Stimulated activated CD4-positive, alpha-beta T cell treated with anti-CD3 and anti-CD28 coated beads, TNF-alpha, amount 100 ng/mL, for 1 hour (primary cell): ENCODE data around the gene COL8A1.

Source experiments
- DNase-seq, 3 donors: peaks; one replicate each; pipeline ENCODE4 v3.0.0-alpha.2; 2020; ENCODE audit warnings: low read depth in 3 of 3, low spot score in 1 of 3

COL8A1 gene

GRCh38 chr3:99753268-99753975, 115.0 kb downstream of the COL8A1 start:
- no peak for DNase-seq

- DNase-seq = no peak
These were observed 117.4 kb downstream of the COL8A1 start for GRCh38 chr3:99755831-99756230.

- no peak for DNase-seq
These were observed 119.6 kb downstream of the COL8A1 start for GRCh38 chr3:99757966-99758365.

GRCh38 chr3:99758502-99759177, 120.2 kb downstream of the COL8A1 start:
- no peak for DNase-seq

GRCh38 chr3:99760031-99760430, 121.6 kb downstream of the COL8A1 start:
- no peak for DNase-seq

- no peak for DNase-seq
These were observed 122.2 kb downstream of the COL8A1 start for GRCh38 chr3:99760629-99761028.

- no peak for DNase-seq
These were observed 123.2 kb downstream of the COL8A1 start for GRCh38 chr3:99761415-99762165.

GRCh38 chr3:99762901-99763300, 124.5 kb downstream of the COL8A1 start:
- DNase-seq = no peak

GRCh38 chr3:99764377-99764776, 126.0 kb downstream of the COL8A1 start:
- no peak for DNase-seq

- no peak for DNase-seq
These were observed 126.9 kb downstream of the COL8A1 start for GRCh38 chr3:99765042-99765942.

GRCh38 chr3:99767291-99767690, 128.9 kb downstream of the COL8A1 start:
- no peak for DNase-seq

GRCh38 chr3:99768126-99768525, 129.7 kb downstream of the COL8A1 start:
- DNase-seq = no peak

GRCh38 chr3:99768808-99769501, 130.6 kb downstream of the COL8A1 start:
- no peak for DNase-seq

- no peak for DNase-seq
These were observed 133.8 kb downstream of the COL8A1 start for GRCh38 chr3:99772171-99772570.

- DNase-seq = no peak
These were observed 134.3 kb downstream of the COL8A1 start for GRCh38 chr3:99772671-99773070.

GRCh38 chr3:99774467-99774866, 136.1 kb downstream of the COL8A1 start:
- DNase-seq = no peak

- no peak for DNase-seq
These were observed 138.3 kb downstream of the COL8A1 start for GRCh38 chr3:99776516-99777209.

- no peak for DNase-seq
These were observed 138.8 kb downstream of the COL8A1 start for GRCh38 chr3:99777210-99777549.

GRCh38 chr3:99777708-99778107, 139.3 kb downstream of the COL8A1 start:
- no peak for DNase-seq

- DNase-seq = no peak
These were observed 142.4 kb downstream of the COL8A1 start for GRCh38 chr3:99780749-99781148.
